HG03159 (cell line): ENCODE measurements around the gene IGF1R.

Experiments used
- ATAC-seq: cut with Tn5 transposase; IDR thresholded peaks from one replicate; pipeline ENCODE4 v1.9.1; 2021; ENCODE audit warnings: mild to moderate bottlenecking, moderate library complexity; ENCODE audit not compliant: unreplicated experiment

Gene IGF1R

DNA sequence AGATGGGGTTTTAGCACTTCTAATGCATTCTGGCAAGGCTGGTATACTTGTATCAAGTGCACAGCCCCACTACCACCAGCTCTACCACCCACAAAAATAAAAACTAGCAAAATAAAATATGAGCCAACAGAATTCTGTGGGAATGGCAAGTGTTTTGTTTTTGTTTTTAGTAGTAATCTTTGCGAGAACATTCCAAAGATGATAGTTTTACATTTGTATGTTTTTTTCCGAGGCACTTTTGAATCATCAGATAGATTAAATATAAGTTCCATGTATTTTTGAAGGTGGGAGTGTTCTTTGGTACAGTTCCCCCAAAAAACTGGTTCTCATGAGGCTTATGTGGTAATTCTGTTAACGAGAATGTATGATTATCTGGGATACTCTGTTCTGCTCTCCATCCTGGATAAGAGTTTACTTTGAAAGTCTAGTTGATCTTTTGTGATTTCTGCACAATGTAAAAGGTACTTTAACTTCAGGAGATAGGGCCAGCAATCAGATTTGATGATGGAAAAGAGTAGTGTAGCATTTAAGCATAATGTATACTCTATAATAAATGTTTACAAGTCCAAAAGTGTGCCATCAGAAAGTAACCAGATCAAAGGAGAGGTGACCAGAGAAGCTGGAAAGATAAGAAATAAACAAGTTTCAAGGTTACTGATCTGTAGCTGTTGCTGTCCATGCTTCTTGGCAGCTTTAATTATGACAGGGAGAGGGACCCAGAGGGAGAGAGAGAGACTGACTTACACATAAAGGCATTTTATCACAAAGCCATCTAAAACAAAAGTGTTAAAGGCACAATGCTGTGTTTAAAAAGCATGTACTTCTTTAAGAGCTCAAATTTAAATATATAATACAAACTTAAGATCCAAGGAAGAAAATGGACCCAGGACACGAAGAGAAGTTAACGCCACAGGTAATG lies 228.4 kb downstream of the IGF1R start:
- ATAC-seq: no peak

GRCh38 chr15:98878172-98878571 lies 229.8 kb downstream of the IGF1R start:
- no peak for ATAC-seq

DNA sequence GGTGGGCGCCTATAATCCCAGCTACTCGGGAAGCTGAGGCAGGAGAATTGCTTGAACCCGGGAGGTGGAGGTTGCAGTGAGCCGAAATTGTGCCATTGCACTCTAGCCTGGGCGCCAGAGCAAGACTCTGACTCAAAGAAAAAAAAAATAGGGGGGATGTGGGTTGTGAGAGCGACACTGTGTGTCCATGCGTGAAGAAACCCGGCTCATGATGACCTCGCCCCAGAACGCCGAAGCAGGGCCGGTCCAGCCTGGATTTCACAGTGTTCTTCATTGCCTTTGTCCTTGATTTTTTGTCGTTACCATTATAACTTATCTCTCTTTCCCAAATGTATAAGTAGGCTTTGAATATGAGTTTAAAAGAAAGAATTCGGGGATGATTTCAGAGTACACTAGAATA lies 230.5 kb downstream of the IGF1R start:
- no peak for ATAC-seq

DNA sequence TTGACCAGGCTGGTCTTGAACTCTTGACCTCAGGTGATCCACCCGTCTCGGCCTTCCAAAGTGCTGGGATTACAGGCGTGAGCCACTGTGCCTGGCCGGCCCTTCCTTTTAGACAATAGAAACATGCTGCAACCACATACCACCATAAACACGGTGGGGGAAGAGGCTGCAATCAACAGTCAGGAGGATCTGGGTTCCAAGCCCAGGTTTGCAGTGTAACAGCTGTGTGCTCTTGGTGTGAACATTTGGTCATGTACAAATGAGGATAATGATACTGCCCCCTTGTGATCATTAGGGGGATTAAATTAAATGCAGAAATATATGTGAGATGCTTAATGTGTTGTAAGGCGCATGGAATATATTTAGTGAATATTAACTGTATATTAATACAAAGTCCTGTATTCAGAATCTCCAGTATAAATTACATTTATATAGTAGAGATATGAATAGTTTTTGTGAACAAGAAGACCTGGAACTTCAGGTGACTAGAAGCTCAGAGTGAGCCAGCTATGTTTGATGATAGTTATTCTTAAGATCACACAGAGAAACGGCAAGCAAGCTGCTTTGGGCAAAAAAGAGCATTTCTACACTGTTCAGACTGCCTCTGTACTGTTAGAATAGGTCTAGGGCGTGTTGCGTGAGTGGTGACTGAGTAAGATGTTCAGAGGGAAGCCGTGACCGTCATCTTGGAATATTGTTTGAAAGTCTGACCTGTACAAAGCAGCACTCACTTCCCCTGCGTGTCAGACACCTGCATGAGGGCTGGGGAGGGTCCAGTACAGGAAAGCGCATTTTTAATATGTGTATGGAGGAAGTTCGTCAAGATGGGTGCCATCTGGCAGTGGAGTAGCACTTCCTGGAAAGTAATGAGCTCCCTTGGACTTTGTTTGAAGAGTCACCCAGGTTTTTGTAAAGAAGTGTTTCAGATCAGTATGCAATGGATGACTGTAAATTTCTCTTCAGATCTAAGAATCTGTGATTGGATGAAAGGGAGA lies 233.5 kb downstream of the IGF1R start:
- peak; percentile 70 for ATAC-seq

DNA sequence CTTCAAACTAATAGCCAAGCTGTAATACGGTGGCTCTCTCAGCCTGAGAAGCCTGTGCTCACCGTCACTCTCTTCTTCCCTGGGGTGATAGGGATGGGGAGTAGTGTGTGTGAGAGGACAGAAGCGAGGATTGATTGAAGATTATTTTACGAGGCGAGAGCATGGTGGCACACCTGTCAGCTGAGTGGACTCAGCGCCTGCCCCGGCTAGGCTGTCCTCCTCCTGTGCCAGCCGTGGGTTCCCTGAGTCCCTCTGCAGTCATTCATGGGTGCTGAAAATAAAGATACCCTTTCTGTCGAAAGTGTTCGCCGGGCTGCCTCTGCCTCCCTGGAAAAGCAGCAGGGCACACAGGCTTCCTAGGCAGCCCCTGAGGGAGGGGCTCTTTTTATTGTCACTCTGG lies 235.1 kb downstream of the IGF1R start:
- ATAC-seq: no peak

GRCh38 chr15:98884894-98885293 lies 236.6 kb downstream of the IGF1R start:
- ATAC-seq: no peak

DNA sequence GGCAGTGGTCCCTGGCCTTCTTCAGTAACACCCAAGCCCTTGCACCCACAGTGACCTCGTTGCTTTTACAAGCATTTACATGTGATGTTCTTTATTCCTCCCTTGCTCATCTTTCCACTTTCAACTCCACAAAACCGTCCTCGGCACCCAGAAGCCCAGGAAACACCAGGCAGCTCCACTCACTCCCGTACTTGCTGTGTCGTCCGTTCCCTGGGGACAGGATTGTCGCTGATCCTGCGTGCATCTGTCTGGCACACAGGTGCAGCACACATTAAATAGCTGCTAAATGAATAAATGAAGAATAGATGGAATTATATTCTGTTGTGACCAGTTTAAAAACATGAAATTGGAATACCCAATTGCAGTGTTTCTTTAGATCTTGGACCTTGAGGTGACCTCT lies 239.6 kb downstream of the IGF1R start:
- ATAC-seq: no peak

GRCh38 chr15:98888820-98889479 lies 240.6 kb downstream of the IGF1R start:
- no peak for ATAC-seq

- ATAC-seq: no peak
Measured at GRCh38 chr15:98889930-98890695, 241.8 kb downstream of the IGF1R start.

- ATAC-seq: no peak
Measured at GRCh38 chr15:98891301-98891700, 243.0 kb downstream of the IGF1R start.

DNA sequence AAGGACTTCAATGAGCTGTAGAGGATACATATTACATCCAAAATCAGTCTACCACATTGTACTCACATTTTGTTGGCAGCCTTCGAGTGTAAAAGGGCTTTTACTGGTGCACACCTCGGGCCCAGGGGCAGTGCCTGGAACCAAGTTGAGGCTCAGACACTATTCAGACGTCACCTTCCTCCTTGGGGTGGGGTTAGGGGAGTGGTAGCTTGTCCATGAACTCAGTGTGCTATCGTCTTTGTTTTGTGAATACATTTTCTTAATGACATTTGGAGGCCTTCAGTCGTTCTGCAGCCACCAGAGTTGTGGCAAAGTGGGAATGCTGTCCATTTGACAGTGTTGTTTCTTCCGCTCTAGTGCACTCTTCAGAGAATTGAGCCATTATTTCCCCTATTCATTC lies 245.1 kb downstream of the IGF1R start:
- no peak for ATAC-seq

DNA sequence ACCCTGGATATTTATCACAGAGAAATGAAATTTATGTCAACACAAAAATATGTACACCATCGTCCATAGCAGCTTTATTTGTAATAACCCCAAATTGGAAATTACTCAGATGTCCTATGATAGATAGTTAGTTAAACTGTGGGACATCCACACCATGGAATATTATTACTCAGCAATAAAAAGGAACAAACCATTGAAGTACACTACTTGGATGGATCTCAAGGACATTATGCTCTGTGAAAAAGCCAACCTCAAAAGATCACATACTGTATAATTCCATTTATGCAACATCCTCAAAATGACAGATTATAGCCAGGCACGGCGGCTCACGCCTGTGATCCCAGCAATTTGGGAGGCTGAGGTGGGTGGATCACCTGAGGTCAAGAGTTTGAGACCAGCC lies 246.0 kb downstream of the IGF1R start:
- no peak for ATAC-seq

- ATAC-seq: no peak
Measured at GRCh38 chr15:98896002-98896721, 247.8 kb downstream of the IGF1R start.

DNA sequence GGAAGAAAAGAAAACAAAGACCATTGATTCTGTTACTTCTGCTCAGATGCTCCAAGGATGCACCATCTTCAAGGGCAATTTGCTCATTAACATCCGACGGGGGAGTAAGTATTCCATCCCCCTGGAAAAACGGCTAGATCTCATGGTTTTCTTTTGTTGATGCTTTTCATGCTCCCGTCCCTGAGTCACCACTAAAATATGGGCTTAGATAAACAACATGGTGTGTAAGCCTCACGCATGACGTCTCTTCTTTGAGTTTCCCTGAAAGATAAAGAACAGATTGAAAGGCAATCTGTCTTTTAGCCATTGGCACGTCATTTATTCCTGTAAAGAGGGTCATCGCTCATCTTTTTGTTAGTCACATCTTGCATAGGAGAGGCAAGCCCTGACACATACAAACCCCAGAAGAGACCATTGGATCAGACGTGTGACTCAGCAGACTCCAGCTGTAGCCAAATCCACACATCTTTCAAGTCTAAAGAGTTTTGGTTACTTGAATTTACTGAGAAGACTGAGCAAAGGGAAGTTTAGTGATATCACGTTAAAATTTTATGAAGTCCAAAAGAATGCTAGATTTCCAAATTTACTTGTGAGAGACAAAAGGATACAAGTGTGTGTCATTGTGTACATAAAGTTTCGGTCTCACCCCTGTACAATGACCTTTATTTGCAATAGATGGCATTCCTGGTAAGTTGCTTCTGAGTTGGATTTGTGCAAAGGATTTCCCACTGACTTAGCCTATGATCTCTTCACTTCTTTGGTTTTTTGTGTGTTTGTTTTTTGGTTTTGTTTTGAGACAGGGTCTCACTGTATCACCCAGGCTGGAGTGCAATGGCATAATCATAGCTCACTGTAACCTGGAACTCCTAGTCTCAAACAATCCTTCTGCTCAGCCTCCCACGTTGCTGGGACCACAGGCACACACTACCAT lies 248.7 kb downstream of the IGF1R start:
- ATAC-seq: no peak

DNA sequence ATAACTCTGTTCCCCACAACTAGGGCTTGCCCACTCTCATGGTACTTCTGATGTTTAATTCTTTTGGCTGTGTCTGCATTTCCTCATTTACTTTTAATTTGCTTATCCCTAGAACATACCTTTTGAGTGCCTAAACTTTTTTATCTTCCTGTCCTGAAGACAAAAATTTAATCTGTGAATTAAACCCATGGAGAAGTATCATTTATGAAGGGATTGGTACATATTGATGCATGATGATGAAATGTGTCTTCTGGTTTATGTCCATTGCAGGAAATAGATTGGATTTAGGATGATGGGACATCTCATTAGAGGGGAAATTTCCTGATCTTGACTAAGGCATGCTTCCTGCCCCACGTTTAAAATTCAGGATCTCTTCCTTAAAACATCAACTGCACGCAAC lies 249.8 kb downstream of the IGF1R start:
- no peak for ATAC-seq

DNA sequence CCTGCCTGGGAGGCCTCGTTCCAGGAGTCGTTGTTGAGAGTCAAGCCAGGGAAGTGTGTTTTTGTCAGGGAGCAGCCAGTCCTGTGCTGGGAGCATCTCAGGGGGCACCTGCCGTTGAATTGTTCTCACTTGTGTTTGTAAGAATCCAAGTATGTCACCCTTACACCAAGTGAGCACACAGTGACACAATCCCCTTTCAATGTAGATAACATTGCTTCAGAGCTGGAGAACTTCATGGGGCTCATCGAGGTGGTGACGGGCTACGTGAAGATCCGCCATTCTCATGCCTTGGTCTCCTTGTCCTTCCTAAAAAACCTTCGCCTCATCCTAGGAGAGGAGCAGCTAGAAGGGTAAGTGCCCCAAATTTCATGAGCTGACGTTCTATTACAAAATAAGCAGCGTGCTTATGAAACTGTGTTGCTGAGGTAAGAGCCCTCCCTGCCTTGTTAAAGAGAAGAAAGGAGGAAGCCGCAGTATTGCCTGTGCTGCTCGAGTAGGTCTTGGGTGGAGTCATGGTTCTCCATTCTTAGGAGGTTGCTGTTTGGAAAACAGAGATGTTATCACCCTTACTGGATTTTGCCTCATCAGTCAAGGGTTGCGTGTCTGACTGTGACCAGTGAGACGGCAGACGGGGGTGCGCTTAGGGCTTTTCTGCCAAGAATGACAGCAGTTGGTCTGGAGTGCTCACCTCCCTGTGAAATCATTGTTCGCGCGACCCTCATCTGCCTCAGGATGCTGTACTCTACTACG lies 251.1 kb downstream of the IGF1R start:
- no peak for ATAC-seq

DNA sequence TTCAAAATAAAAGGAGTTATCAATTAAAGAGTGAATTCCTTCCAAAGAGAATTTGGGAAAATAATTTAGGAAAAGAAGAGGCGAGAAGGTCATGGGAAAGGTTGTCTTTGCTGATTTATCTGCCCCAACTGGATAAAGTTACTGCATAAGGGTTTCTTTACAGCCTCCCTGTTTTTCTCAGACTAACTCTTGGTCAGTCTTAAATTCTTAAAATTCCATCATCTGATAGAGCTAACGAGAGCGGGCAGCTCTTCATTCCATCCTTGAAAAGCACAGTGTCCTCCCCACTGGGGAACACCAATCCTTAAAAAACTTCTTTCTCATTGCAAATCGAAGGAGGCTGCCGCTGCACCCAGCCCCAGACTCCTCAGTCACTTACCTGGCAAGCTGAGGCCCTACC lies 252.0 kb downstream of the IGF1R start:
- ATAC-seq: no peak
